GM12872 (cell line): Measurements from ENCODE around the gene CPNE1.

ENCODE experiments used
- CTCF ChIP-seq: IDR thresholded peaks from 3 replicates; pipeline ENCODE4 v1.5.1; 2011; ENCODE audit warnings: low read depth, mild to moderate bottlenecking, low read length, moderate library complexity; ENCODE audit not compliant: insufficient read depth

The CPNE1 gene

GRCh38 chr20:35704514-35705261 lies 40.0 kb upstream of the CPNE1 start:
- TF ChIP-seq CTCF, result no peak

- no peak for TF ChIP-seq CTCF
These were observed 38.4 kb upstream of the CPNE1 start for GRCh38 chr20:35702824-35703695.

- TF ChIP-seq CTCF, result no peak
These were observed 37.5 kb upstream of the CPNE1 start for GRCh38 chr20:35702051-35702823.

- TF ChIP-seq CTCF, result no peak
These were observed 36.0 kb upstream of the CPNE1 start for GRCh38 chr20:35700625-35701148.

- TF ChIP-seq CTCF, result no peak
These were observed 35.4 kb upstream of the CPNE1 start for GRCh38 chr20:35699957-35700624.

- TF ChIP-seq CTCF, result peak; percentile 22; the same call in 1 of the 3 replicates
These were observed 34.6 kb upstream of the CPNE1 start, which contains the start of the genes NFS1 and ROMO1 for GRCh38 chr20:35699127-35699956. NFS1 (minus strand) TSS chr20:35699352; CDS start chr20:35699288, 64 bp downstream. ROMO1 (plus strand) TSS chr20:35699405; CDS start chr20:35699633, 228 bp downstream.
